Measurements from ENCODE around the gene ZNF10. TPM values are rescaled to one million over a fixed set of nuclear protein-coding genes. Genes with fewer than 3 reads are reported as not detected.

The ZNF10 gene
- 20.2 TPM for total RNA-seq

DNA sequence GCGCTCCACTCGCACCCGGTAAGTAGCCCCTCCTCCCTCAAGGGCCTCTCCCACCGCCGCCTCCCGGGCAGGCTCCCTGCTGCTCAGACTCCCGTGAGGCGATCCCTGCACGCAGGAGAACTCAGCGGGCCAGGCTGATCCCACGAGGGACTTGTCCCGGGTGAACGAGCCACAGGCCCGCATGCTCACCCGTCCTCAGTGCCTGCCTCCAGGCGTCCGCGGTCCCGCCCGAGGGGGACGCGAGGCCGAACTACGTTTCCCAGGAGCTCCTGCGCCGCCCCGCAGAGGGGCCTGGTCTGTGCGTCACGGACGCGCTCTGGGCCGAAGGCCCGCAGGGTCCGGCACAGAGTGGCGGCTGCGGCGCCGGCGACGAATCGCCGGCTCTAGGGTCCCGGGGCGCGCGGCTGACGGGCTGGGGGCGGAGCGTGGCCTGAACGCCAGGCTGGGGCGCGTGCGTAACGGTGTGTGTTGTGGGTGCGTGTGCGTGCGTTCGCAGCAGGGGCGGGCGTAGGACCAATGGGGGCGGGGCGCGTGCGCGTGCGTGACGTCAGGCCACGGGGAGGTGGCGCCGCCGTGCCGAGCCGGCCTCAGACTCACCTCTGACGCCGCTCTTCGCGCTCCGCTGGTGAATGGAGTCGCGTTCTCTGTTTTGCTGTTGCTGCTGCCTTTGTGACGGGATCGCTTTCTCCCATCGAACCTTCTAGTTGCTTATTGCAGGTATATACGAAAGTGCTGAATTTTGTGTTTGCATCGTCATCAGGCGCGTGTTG, at the start of gene ZNF10, which contains the start of gene ZNF891:
Gene ZNF10, plus strand, starts transcription at position 590 of the 770 bp plus-strand sequence. CDS start 13,866 bp downstream, outside the sequence.
Gene ZNF891, minus strand, starts transcription at position 237 of the 770 bp plus-strand sequence. CDS start 8,356 bp downstream, outside the sequence.
- peak; percentile 98 for DNase-seq

DNA sequence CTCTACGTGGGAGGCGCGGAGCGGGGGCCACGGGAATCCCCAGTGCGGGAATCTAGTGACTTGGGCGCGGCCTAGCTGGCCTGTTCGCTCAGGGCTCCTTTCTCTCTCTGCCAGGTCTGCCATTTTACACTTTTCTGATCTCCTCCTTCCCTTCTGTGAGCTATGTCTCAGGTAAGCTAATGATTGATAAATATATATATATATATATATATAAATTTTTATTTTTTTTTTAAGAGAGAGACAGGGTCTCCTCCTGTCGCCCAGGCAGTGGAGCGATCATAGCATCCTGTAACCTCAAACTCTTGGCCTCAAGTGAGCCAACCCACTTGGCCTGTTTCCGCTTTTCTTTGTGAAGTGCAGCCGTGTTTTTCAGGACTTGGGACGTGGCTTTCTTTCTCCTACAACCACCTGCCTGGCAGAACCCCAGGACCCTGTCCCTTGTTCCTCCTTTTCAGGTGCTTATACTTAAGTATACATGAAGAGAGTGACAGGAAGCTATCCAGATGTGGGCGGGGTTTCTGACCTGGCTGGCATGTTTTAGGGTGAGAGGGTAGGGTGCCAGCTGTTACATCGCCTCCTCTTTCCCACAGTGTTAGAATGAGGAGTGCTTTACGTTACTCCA, 49.2 kb upstream of the ZNF10 start:
- no peak for DNase-seq

DNA sequence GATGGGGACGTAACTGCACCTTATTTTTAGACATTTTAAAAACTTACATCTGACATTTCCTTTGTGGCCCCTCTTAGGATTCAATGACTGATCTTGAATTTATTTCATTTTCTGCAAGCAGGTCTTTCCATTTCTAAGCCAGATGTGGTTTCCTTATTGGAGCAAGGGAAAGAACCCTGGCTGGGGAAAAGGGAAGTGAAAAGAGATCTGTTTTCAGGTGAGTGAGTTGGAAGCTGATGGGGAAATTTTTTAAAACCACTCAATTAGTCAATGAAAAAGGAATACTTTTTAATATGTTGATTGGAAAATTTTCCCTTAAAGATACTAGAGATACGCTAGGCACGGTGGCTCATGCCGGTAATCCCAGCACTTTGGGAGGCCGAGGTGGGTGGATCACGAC, 47.1 kb upstream of the ZNF10 start:
- DNase-seq, result no peak

DNA sequence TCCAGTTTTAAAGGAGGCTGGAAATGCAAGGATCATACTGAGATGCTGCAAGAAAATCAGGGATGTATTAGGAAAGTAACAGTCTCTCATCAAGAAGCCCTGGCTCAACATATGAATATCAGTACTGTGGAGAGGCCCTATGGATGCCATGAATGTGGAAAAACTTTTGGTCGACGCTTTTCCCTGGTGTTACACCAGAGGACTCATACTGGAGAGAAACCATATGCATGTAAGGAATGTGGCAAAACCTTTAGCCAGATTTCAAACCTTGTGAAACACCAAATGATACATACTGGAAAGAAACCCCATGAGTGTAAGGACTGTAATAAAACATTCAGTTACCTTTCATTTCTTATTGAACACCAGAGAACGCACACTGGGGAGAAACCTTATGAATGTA, 24.8 kb upstream of the ZNF10 start:
- no peak for DNase-seq

DNA sequence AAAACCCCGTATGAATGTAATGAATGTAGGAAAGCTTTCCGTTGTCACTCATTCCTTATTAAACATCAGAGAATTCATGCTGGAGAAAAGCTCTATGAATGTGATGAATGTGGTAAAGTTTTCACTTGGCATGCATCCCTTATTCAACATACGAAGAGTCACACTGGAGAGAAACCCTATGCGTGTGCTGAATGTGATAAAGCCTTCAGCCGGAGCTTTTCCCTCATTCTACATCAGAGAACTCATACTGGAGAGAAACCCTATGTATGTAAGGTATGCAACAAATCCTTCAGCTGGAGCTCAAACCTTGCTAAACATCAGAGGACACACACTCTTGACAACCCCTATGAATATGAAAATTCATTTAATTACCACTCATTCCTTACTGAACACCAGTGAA, 24.2 kb upstream of the ZNF10 start:
- DNase-seq, result no peak

DNA sequence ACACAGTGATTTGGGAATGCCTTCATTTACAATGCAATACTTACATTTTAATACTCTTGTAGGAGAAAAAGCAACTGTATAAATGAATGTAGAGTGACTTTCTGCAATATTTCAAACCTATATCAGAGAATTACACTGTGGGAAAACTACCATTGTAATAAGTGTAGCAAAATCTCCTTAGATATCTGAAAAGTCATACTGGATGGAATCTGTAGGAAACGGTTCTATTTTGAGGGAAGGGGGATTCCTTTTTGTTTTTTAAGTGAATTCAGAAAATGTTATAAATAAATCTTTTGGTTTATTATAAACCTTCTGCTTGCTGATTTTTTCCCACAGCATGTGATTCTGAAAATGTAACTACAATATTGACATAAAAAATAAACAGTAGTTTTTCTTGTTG, 23.3 kb upstream of the ZNF10 start:
- no peak for DNase-seq

DNA sequence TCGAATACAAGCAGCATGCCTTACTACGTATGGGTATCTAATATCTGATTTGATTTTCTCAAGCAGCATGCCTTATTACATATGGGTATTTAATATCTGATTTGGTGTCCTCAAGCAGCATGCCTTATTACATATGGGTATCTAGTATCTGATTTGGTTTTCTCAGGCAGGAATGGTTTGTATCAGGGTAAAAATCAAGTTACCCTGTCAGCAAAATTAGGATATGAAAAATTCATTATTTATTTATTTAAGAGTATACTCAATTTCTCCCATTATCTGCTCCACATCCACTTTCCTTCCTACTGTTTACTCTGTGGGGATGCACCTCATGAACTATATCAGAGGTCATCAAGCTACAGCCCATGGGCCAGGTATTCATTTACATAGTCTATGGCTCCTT, 22.3 kb upstream of the ZNF10 start:
- no peak for DNase-seq

DNA sequence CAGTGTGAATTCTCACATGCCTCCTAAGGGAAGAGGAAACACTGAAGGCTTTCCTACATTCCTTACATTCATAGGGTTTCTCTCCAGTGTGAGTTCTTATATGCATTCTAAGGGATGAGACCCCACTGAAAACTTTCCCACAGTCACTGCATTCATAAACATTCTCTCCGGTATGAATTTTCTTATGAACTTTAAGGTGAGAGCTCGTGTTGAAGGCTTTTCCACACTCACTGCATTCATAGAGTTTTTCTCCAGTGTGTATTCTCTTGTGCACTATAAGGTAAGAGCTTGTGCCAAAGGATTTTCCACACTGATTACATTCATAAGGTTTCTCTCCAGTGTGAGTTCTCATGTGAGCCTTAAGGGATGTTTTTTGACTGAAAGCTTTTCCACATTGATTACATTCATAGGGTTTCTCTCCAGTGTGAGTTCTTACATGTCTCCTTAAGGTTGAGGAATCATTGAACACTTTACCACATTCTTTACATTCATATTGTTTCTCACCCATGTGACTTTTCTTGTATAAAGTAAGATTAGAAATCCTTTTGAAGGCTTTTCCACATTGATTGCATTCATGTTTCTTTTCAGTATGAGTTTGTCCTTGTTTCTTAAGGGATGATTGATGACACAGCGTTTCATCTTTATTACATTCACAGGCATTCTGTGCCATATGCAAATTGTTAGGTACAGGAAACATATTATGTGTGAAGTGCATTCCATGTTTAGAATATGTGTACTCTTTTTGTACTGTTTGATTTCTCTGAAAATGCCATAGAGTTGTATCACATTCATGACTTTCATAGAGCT, 9.8 kb upstream of the ZNF10 start:
- DNase-seq, result no peak

DNA sequence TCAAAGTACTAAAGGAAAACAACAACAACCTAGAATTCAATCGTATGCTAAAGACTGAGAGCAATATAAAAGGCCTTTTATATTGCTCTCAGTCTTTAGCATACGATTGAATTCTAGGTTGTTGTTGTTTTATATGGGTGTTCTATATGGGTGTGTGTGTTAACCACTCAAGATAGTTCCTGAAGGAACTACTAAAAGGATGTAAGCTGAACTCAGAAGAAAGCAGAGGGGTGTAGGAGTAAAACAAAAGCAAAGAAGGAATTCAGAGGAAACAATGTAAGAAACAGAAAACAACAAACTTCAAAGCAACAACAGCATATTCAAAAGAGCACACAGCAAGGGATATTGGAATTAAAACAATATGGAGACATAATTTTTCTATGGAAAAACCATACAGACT, 5.8 kb upstream of the ZNF10 start:
- no peak for DNase-seq

DNA sequence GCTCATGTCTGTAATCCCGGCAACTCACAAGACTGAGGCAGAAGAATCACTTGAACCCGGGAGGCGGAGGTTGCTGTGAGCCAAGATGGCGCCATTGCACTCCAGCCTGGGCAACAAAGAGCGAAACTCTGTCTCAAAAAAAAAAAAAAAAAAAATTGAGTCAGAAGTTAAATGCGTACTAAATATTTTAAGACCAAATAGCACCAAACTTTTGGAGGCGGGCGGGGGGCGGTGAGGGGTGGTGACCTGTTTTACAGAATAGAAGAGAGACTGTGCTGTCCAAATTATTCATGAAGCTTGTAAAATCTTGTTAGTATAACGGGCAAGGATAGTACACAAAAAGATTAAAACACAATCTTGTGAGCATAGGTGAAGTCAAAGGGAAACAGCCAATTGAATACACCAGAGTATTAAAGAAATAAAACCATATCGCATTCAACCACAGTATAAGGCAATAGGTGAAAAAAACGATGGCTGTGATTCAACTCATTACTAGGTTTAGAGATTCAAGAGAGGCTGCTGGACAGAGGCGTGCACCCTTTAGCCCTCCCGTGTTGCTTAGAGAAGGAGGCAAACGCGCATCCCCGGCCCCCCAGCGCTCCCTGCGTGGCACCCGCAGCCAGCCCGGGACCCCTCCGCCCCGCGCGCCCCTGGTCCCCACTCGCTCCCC, 924 bp upstream of the ZNF10 start:
- DNase-seq, result no peak

DNA sequence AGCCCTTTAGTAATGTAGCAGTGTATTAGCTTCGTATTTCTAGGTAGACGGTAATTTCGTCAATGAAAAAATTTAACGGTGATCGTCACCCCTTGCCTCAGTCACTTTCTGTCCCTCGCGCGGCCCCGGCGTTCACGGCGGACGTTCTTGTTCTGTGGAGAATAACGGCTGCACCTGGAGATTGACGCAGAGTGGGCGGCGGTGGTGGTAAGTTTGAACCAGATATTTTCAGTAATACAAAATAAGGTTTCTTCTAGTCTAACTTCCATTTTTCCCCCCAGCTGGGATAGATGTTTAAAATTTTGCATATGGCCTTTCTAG, 341 bp downstream of the ZNF10 start:
- no peak for DNase-seq

DNA sequence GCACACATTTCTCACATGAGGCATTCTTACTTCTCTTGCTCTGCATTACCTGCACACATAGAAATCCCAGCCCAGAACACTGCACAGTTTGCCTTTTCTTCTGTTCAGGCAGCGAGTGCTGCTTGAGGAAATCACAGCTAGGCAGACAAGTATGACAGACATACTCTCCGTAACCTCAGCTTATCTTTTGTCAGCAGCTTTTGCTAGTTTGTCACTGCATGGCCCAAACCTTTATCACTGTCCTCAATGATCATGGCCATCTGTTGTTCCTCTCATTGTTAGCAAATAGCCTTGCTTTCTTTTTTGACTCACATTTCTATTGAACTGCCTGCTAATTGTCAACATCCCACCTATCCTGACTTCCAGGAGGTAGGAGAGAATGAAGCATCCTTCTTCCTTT, 5.3 kb downstream of the ZNF10 start:
- no peak for DNase-seq

DNA sequence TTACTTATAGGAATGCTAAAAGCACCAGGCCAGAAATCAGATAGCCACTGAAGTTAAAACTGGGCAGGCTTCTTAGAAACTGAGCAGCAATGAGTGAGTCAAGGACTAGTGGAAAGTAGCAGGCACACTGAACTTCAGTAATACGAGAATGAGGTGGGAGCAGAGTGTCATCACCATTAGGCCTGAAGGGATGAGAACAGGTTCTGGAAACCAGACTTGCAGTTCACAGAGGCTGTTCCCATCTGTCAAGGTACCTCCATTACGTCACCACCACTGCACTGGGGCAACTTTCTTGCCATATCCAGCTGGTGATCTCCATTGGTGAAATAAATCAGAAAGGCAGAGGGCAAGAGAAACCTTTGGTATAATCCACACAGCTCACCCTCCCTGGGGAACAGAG, 15.6 kb downstream of the ZNF10 start:
- no peak for DNase-seq

DNA sequence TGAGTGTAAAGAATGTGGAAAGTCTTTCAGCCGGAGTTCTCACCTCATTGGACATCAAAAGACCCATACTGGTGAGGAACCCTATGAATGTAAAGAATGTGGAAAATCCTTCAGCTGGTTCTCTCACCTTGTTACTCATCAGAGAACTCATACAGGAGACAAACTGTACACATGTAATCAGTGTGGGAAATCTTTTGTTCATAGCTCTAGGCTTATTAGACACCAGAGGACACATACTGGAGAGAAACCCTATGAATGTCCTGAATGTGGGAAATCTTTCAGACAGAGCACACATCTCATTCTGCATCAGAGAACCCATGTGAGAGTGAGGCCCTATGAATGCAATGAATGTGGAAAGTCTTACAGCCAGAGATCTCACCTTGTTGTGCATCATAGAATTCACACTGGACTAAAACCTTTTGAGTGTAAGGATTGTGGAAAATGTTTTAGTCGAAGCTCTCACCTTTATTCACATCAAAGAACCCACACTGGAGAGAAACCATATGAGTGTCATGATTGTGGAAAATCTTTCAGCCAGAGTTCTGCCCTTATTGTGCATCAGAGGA, 25.8 kb downstream of the ZNF10 start:
- no peak for DNase-seq

DNA sequence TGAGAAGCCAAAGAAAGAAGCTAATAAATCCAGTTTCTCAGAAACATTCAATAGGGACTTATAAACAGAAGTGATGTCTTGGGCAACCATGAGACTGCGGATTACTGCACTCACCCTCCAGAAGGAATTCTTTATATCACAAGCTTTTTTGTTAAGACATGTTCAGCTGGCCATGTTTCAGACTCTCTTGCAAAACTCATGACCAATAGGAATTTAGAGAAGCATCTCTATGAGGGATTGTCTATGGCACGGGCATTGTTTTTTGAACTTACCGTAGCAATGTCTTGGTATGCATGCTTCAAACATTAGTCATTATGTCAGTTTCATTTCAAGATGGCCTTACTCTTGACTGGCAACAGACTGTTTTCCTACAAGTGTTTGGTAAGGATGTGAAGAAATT, 35.3 kb downstream of the ZNF10 start:
- no peak for DNase-seq

DNA sequence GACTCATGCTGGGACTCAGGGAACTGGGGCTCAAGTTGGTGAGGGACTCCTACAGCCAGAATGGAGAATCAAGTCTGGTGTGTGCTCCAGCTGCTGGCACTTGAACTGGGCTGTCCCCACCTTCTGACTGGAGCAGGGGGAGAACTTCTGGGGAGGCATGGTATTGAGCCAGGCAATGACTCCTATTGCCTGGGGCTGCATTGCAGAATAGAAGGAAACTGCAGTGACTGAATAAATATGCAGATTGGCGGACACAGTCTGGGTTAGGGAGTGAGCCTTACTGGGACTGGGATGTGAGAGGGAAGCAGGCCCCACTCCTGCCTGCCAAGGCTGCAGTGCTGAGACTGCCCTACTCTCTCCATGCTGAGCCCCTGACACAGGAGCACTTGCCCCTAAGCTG, 42.1 kb downstream of the ZNF10 start:
- DNase-seq, result no peak

DNA sequence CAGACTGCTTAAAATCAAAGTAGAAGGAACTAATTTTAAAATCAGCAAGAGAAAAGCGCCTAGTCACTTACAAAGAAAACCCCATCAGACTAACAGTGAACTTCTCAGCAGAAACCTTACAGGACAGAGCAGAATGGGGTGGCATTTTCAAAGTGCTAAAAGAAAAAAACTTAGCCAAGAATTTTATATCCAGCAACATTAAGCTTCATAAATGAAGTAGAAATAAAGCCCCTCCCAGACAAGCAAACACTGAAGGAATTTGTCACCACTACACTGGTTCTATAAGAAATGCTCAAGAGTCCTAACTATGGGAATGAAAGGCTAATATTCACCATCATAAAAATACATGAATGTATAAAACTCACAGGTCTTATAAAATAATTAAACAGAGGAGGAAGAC, 44.5 kb downstream of the ZNF10 start:
- no peak for DNase-seq

DNA sequence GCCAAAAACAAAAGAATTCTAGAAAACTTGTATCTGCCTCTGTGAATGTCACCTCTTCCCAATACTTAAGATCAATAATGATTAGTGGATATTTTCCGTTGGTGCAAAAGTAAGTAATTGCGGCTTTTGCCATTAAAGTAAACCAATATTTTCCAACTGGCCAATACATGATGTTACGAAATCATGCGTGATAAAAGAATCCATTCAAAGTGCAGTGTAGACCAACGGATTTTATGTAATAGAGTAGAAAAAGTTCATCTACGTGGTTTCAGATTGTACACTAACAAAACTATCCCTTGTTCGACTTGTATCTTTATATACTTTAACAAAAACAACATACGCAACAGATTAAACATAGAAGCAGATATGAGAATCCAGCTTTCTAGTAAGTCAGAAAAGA, 50.2 kb downstream of the ZNF10 start:
- no peak for DNase-seq

DNA sequence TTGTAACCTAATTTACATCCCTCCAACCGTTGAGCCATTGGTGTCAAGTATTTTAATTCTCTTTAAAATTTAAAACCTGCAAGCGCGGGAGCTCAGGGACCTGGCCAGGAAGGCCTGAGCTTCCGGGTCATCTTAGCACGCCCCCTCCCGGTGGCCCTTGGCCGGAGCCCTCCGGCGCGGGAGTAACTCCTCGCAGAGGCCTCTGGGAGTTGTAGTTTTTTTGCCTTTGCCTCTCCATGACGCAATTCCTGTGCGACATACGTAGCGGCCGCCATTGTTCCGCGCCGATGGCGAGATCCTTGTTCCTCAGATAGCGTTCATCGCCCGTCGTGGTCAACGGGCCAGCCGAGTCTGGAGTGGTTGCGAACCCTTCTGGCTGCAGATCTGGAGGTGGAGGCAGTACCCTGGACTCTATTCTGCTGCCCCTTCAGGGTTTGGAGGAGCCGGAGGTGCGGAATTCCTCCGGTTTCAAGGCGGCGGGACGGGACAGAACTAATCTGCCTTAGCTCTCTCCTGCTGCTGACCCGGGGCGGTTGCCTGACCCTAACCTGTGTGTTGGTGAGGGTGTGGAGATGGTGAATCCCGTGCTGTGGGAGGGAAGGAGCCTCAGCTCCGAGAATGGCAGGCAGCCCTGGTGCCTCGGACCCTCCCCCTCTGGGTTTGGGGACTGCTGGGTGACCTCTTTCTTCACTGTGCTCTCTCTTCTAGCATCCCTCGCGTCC, 51.0 kb downstream of the ZNF10 start, which contains the start of gene ZNF268:
Gene ZNF268, plus strand, starts transcription at position 258 of the 722 bp plus-strand sequence. CDS start 503 bp downstream, outside the sequence.
- DNase-seq, result peak; percentile 95

DNA sequence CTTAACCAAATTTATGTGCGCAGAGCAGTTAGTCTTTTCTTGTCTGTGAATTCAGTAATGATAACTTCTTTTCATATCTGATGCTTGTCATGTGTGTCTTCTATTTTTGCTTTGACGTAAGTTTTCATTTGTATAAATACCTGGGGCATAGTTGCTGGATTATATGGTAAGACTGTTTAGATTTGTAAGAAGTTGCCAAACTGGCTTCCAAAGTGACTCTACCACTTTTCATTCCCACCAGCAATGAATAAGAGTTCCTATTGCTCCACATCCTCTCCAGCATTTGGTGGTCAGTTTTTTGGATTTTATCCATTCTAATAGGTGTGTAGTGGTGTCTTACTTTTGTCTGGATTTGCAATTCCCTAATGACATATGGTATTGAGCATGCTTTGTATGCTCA, 59.7 kb downstream of the ZNF10 start:
- no peak for DNase-seq

DNA sequence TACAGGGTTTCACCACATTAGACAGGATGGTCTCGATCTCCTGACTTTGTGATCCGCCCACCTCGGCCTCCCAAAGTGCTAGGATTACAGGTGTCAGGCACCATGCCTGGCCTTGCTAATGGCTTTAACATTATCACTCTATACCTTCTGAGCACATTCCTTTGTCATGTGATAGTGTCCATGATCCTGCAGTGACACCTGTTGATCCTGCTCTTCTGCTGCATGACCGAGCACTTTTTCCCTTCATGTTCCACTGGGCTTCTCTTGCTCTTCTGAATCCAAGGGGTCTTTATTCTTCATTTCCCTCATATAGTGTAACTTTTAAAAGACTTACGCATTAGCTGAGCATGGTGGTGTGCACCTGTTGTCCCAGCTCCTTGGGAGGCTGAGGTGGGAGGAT, 62.4 kb downstream of the ZNF10 start:
- DNase-seq, result no peak

DNA sequence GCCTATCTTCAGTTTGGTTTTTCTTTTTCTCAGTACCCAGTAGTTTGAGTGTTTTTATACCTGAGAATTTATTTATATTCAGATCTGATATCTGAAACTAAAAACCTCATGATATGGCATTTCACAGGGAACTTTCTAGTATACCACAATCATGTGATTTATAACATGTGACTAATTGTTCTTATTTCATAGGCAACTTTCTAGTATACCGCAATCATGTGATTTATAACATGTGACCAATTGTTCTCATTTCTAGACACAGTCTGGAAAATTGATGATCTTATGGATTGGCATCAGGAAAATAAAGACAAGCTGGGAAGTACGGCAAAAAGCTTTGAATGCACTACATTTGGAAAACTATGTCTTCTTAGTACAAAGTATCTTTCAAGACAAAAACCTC, 71.5 kb downstream of the ZNF10 start:
- no peak for DNase-seq
